GM18502 (cell line): ENCODE measurements around the gene PER1.
"Not testable (repeated sequence)": the region's sequence is repeated elsewhere in the genome, so short reads cannot be mapped to it uniquely, and the experiment has no call there.

Experiments
- ATAC-seq: cut with Tn5 transposase; IDR thresholded peaks from one replicate; pipeline ENCODE4 v1.9.1; 2021; ENCODE audit warnings: mild to moderate bottlenecking; ENCODE audit not compliant: unreplicated experiment, poor library complexity

The PER1 gene

DNA sequence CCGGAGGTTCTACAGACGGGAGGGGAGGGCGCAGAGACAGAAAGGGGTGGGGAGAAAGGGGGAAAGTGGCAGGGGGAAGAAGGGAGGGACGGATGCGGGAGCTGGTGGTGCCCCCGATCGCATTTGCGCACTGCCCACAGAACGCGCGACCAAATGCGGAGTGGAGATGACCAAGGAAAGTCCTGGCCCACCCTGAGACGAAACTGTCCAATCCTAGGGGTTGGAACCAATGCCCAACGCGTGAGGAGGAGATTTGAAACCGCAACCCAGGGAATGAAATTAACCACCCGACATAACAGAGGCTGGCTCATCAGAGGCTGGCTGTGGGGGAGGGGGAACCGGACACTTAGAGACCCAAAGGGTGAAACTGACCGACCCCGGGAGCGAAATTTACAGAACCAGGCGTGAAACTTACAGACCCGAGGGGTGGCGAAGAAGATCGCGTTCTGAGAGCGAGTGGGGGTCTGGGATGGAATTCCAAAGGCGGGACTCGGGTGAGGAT is 29.7 kb downstream of the PER1 start:
- no peak for ATAC-seq

GRCh38 chr17:8121681-8122421 is 30.4 kb downstream of the PER1 start:
- no peak for ATAC-seq

DNA sequence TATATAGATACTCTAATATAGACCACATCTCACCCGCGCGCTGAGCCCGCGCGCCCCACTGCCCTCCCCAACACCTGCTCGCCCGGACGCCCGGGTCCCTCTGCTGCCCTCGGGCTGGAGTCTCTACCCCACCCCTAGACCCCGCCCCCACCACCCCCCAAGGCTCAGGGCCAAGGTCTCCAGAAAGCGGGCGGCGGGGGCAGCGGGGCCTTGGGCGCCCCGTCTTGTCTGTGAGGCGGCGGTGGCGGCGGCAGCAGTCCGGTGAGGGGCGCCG is 30.9 kb downstream of the PER1 start:
- ATAC-seq, result no peak

- no peak for ATAC-seq
Observed at GRCh38 chr17:8120520-8121406, 31.4 kb downstream of the PER1 start.

DNA sequence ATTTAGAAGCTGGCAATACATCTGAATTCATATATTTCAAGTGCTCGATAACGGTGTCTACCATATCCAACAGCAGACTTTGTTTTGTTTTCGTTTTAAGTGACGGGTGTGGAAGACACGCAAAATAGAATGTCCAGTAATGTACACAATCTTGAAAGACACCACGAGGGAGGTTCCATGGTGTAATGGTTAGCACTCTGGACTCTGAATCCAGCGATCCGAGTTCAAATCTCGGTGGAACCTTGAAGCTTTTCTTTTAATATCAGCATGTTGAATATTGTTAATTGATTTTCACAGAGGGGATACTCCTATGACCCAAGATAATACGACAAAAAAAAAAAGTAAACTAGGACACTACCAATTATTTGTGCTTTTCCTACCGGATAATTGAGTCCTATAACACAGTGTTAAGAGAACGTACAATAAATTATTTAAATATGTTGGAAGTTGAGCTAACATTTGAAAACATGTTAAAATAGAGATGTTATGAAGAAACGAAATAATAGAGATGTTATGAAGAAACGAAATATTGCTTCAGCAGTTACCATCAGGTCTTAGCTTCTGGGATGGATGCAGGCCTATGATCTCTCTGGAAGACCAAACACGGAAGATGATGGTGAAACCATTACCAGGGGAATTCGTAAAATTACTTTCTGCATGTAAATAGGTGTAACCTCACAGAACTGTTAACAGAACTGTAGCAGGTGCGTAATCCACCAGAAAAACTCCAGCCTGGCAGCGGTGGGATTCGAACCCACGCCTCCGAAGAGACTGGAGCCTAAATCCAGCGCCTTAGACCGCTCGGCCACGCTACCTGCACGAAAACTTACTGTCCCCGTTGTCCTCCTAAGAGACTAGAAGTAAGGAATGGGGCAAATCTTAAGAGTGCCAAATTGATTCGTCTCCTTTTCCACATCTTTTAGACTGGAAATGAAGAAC is 32.4 kb downstream of the PER1 start:
- ATAC-seq, result peak; percentile 35

DNA sequence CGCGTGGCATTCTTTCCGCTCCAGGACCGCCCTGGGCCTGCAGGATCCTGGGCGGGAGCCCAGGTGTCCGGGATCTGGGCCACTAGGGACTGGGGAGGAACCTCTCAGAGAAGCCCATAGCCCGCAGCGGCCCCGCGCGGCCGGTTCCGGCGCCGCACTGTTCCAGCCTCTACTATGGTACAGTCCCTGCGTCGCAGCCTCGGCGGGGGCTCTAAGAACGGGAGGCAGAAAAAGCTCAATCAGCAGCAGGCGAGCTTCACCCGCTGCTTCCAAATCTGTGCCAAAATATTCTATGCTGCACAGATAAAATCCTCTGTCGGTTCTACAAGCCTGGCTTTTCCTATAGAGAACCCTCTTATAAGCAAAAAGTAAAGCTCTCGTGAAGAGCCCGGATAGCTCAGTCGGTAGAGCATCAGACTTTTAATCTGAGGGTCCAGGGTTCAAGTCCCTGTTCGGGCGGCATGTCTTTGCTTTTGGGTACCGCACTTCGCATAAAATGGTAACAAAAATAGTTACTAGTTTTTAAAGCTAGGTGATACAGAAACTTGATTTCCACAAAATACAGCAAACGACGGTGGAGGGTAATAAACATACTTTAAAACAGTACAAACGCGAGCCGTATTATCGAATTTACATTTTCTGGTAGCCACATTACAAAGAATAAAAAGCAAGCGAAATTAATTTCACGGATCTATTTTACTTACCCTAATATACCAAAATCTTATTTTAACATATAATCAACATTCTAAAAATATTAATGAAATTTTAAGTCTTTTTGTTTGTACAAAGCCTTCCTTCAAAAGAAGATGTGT is 33.2 kb downstream of the PER1 start:
- ATAC-seq, result peak; percentile 36

GRCh38 chr17:8117980-8118768 is 34.0 kb downstream of the PER1 start, which contains the start of gene ALOXE3:
Gene ALOXE3 (minus strand): TSS chr17:8118514. CDS start chr17:8117990, 524 bp downstream.
- no peak for ATAC-seq

DNA sequence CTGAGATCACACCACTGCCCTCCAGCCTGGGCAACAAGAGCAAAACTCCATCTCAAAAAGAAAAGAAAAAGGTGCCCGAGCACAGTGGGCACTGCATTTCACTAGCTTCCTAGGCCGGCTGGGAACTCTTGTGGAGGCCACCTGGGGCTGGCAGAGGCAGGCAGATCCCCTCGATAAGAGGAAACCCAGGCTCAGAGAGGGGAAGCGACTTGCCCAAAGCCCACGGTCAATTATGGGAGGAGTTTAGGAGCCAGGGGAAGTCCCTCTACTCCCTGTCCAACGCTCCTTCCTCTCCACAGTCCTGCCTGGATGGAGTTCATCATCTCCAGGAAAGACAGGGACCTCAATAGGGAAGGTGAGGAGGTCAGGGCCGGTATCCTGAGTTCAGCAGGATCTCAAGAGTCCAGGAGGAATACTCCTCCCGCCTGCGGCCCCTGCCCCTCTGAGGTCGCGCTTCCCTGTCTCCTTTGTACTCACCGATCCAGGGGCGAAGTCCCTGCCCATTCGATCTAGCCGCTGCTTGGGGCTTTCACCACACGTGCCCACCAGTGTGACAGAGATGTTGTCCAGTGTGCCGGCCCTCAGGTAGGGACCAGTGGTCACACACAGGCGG is 34.7 kb downstream of the PER1 start:
- no peak for ATAC-seq

- ATAC-seq, result no peak
Observed at GRCh38 chr17:8116776-8117175, 35.4 kb downstream of the PER1 start.

DNA sequence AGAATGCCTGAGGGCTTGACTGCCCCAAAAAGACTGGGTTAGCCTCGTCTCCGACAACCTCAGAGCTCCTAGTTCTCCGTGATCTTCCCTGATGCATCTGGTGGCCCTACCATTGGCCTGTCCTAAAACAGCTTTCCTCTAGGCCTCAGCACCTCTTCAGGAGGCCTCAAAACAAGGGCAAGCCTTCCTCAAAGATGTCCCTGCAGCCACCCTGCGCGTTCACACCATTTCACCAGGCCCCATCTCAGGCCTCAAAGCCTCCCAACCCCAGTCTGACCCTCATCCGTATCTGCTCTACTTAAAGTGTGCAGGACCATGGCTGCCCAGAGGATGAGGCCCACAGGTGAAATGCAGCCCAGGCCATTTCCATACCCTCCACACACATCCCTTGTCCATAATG is 41.3 kb downstream of the PER1 start:
- no peak for ATAC-seq

GRCh38 chr17:8110456-8110804 is 41.8 kb downstream of the PER1 start:
- no peak for ATAC-seq

GRCh38 chr17:8109661-8110455 is 42.3 kb downstream of the PER1 start:
- no peak for ATAC-seq

GRCh38 chr17:8108972-8109660 is 43.1 kb downstream of the PER1 start:
- no peak for ATAC-seq

- not testable (repeated sequence) for ATAC-seq
Observed at GRCh38 chr17:8106980-8107379, 45.2 kb downstream of the PER1 start.

DNA sequence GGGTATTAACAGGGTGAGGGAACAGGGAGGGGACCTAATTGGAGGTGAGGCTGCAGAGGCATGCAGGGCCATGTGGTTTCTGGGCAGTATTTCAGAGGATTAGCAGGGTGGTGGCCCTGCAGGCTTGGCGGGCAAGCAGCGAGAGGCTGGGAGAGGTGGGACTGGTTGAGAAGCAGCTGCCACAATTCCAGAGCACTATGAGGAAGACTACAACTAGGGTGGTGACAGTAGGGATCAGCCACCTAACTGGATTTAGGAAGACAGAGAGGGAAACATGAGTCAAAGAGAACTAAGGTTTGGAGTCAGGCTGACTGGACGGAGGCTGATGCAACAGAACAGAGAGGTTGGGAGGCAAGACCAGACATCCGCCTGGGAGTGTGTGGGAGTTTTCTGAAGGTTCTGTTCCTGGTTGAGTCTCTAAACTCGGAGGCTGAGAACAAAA is 46.2 kb downstream of the PER1 start:
- ATAC-seq, result no peak

- ATAC-seq, result no peak
Observed at GRCh38 chr17:8104911-8105310, 47.3 kb downstream of the PER1 start.

GRCh38 chr17:8103549-8103948 is 48.7 kb downstream of the PER1 start:
- no peak for ATAC-seq
